A673 (cell line): ENCODE data around the gene LITAFD. TPM values are rescaled to one million over a fixed set of nuclear protein-coding genes. Genes with fewer than 3 reads are reported as not detected.
"Not testable (repeated sequence)": the region's sequence is repeated elsewhere in the genome, so short reads cannot be mapped to it uniquely, and the experiment has no call there.

Experiments
- BruUV-seq: library from RNA; stranded (reverse); fragments of 400-500 nt; replicated peaks from 2 replicates; lab custom pipeline; 2021; lab: Mats Ljungman, UMichigan
- CTCF ChIA-PET: fragments of 300-600 bp; sonication (Branson Sonifier 250); formaldehyde crosslinking; loops from one replicate; lab custom pipeline; 2022; ENCODE audit warnings: antibody characterized with exemption; lab: Charles Lee
- POLR2A ChIA-PET: fragments of 300-600 bp; sonication (Branson Sonifier 250); formaldehyde crosslinking; loops from one replicate; lab custom pipeline; 2022; ENCODE audit warnings: antibody characterized with exemption; ENCODE audit not compliant: low non-redundant PET; lab: Charles Lee
- DNase-seq: peaks from one replicate; pipeline ENCODE4 v3.0.0-alpha.2; 2015; ENCODE audit warnings: low spot score
- H3K27ac ChIP-seq: fragments of 200-600 bp; sonication (generic); 2 replicates; pipeline ENCODE4 v1.5.1; 2016; ENCODE audit warnings: mixed run types, low read depth, mild to moderate bottlenecking, mixed read lengths, antibody characterized with exemption, low read length; ENCODE audit not compliant: poor library complexity, severe bottlenecking
- H3K27me3 ChIP-seq: fragments of 200-600 bp; sonication (generic); replicated peaks from 2 replicates; pipeline ENCODE4 v1.6.1; 2017; ENCODE audit warnings: mixed run types, low read depth, mild to moderate bottlenecking, mixed read lengths, antibody characterized with exemption, low read length; ENCODE audit not compliant: insufficient read depth, poor library complexity
- H3K36me3 ChIP-seq: fragments of 200-600 bp; sonication (generic); 2 replicates; pipeline ENCODE4 v1.6.1; 2016; ENCODE audit warnings: mixed run types, mild to moderate bottlenecking, mixed read lengths, antibody characterized with exemption, low read length; ENCODE audit not compliant: insufficient read depth, poor library complexity, severe bottlenecking
- H3K4me1 ChIP-seq: fragments of 200-600 bp; sonication (generic); 2 replicates; pipeline ENCODE4 v1.6.1; 2017; ENCODE audit warnings: mixed run types, mild to moderate bottlenecking, mixed read lengths, antibody characterized with exemption, low read length; ENCODE audit not compliant: insufficient read depth, poor library complexity, severe bottlenecking
- H3K4me3 ChIP-seq: fragments of 200-600 bp; sonication (generic); 2 replicates; pipeline ENCODE4 v1.5.1; 2016; ENCODE audit warnings: low read depth, mixed run types, mild to moderate bottlenecking, mixed read lengths, low read length; ENCODE audit not compliant: poor library complexity, severe bottlenecking
- H3K9me3 ChIP-seq: fragments of 200-600 bp; sonication (generic); 2 replicates; pipeline ENCODE4 v1.6.1; 2016; ENCODE audit warnings: mixed run types, low read depth, mild to moderate bottlenecking, mixed read lengths, antibody characterized with exemption, low read length; ENCODE audit not compliant: poor library complexity, severe bottlenecking
- EZH2 ChIP-seq: fragments of 200-600 bp; sonication (generic); IDR thresholded peaks from 2 replicates; pipeline ENCODE4 v1.6.1; 2017; ENCODE audit warnings: borderline replicate concordance, low read depth, mild to moderate bottlenecking, mixed read lengths, antibody characterized with exemption, low read length; ENCODE audit not compliant: poor library complexity, severe bottlenecking
- intact Hi-C: fragments of 100-400 bp; cut with micrococcal nuclease; formaldehyde crosslinking; loops from one replicate; pipeline ENCODE4 v1.10.0; 2022; ENCODE audit not compliant: unreplicated experiment
- total RNA-seq: library from RNA; stranded (reverse); gene quantifications from 2 replicates; pipeline ENCODE4 v1.2.3, GENCODE V29; 2021
- TF ChIP-seq, protein P1 (sequence below): fragments of 300-800, 200-600 bp; sonication (generic); conservative IDR thresholded peaks from 2 replicates; pipeline ENCODE4 v1.5.1; 2017; ENCODE audit warnings: low read depth, mild to moderate bottlenecking, antibody characterized with exemption, low read length, moderate library complexity, mixed read lengths

Gene LITAFD
- total RNA-seq, 1 experiment from 2014 or later = not detected

DNA sequence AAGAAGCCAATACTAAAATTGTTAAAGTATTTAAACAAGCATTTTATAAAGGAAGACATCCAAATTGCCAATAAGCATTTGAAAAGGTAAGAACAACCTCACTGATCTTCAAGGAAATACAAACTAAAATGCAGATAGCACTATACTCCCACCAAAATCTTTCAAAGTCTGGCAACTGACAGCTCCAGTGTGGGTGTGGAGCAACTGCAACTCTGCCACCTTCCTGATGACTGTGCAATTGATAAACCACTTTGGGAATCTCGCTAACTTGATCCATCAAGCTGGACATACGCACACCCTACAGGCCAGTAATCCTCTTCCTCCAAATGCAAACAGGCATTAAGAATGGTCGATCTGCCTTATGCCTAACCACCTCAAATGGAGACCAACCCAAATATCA, 31.9 kb downstream of the LITAFD start:
- Histone ChIP-seq H3K27me3 (no peaks in the 10 kb centered on the region), H3K4me1 (no peaks in the 10 kb centered on the region), H3K27ac (peak overlapping the region; percentile 13), H3K4me3 (no peak overlapping the region), H3K9me3 (no peaks in the 10 kb centered on the region), H3K36me3 (peaks cover 97% of the 10 kb centered on the region)
- intact Hi-C loops = no loop called here
- ChIA-PET POLR2A (no interaction called here), CTCF (no interaction called here)
- TF ChIP-seq, protein P1, sequence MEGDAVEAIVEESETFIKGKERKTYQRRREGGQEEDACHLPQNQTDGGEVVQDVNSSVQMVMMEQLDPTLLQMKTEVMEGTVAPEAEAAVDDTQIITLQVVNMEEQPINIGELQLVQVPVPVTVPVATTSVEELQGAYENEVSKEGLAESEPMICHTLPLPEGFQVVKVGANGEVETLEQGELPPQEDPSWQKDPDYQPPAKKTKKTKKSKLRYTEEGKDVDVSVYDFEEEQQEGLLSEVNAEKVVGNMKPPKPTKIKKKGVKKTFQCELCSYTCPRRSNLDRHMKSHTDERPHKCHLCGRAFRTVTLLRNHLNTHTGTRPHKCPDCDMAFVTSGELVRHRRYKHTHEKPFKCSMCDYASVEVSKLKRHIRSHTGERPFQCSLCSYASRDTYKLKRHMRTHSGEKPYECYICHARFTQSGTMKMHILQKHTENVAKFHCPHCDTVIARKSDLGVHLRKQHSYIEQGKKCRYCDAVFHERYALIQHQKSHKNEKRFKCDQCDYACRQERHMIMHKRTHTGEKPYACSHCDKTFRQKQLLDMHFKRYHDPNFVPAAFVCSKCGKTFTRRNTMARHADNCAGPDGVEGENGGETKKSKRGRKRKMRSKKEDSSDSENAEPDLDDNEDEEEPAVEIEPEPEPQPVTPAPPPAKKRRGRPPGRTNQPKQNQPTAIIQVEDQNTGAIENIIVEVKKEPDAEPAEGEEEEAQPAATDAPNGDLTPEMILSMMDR = no peak
- TF ChIP-seq EZH2 = no peak
- no TSS peak for BruUV-seq
- no peak for DNase-seq

DNA sequence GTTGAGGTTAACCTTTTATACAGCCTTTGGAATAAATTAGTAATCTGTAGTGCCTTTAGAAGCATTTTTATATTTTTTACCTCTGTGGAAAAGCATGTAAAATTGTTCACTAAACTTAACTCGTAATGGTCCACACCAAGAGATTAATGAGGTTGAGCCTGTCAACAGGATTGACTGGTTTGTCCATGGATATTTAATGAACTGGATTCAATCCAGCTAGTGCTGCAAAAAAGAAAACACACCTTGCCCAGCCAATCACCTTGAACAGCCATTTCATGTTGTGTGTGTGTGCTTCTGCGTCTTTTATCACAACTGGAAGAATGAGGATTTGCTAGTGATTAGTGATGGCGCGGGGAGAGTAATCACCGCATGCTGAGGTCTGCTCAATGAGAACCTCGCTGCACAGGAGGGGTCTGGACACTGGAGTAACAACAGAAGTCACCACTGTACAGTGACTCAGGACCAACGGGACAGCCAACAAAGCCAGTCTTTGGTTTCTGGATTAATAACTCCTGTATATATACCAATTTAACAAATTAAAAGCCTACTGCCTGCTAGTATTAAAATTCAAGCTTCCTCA, 33.7 kb downstream of the LITAFD start:
- CTCF ChIA-PET = no interaction called here
- TF ChIP-seq, protein P1 = no peak
- no peak for TF ChIP-seq EZH2
- POLR2A ChIA-PET = interaction anchor here (0.6 kb wide), 1 partner anchor 339 kb away, joined by 4 read pairs; no protein-coding TSS in a partner anchor
- Histone ChIP-seq H3K4me1 (no peaks in the 10 kb centered on the region), H3K9me3 (no peaks in the 10 kb centered on the region), H3K27me3 (no peaks in the 10 kb centered on the region), H3K36me3 (peaks cover 98% of the 10 kb centered on the region), H3K27ac (no peak overlapping the region), H3K4me3 (no peak overlapping the region)
- no TSS peak for BruUV-seq
- no peak for DNase-seq
- intact Hi-C loops = no loop called here

DNA sequence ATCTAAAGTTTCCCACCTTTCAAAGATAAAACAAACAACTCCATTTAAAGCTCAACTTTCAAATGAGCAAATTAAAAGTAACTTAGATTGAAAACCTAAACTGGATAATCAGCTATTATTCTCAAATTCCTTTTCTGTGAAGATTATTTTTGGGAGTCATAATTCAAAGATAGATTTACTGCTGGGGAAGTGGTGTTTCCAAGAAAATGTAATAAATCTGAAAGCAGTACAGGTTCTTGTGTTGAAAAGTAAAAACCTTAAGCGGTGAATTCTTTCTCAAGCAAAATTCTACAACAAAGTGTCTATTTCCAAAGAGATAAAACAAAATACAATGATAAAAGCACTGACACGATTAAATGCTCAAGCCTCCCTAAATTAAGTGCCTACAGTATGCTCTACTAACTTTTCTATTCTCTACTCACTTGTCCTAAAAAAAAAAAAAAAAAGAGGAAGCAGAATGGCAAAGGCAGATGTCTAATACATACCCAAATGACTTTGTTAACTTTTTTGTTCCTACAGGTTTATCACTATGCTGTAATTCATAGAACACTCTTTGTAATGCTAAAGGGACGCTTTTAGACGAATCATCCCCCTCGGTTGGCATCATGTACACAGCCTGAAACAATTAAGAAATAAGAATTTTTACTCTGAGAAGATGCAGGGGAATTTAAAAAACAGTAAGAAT, 34.5 kb downstream of the LITAFD start:
- H3K9me3 ChIP-seq = no peaks in the 10 kb centered on the region
- POLR2A ChIA-PET = interaction anchor here (0.6 kb wide), 1 partner anchor 1065 kb away, joined by 4 read pairs; no protein-coding TSS in a partner anchor

DNA sequence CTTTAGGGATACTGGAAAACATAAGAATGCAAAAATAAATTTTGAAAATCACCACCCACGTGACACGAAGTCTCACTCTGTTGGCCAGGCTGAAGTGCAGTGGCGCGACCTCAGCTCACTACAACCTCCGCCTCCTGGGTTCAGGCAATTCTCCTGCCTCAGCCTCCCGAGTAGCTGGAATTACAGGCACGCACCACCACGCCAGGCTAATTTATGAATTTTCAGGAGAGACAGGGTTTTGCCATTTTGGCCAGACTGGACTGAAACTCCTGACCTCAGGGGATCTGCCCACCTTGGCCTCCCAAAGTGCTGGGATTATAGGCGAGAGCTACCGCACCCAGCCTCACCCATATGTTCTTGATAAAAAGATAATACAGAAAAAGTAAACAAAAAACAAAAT, 35.2 kb downstream of the LITAFD start:
- H3K36me3 ChIP-seq = peaks cover 97% of the 10 kb centered on the region

More for the DNA sequence above, 34.5 kb downstream of the LITAFD start:
- BruUV-seq = no TSS peak
- H3K4me3 ChIP-seq = no peak overlapping the region
- CTCF ChIA-PET = no interaction called here
- no peaks in the 10 kb centered on the region for H3K4me1 ChIP-seq
- H3K27me3 ChIP-seq = no peaks in the 10 kb centered on the region
- H3K36me3 ChIP-seq = peaks cover 97% of the 10 kb centered on the region
- H3K27ac ChIP-seq = no peak overlapping the region
- TF ChIP-seq, protein P1 = no peak
- TF ChIP-seq EZH2 = no peak
- DNase-seq = no peak
- intact Hi-C loops = no loop called here

More for the DNA sequence above, 35.2 kb downstream of the LITAFD start:
- H3K9me3 ChIP-seq, H3K4me1 ChIP-seq, H3K27me3 ChIP-seq, DNase-seq, H3K4me3 ChIP-seq, intact Hi-C loops, POLR2A ChIA-PET, CTCF ChIA-PET, BruUV-seq, H3K27ac ChIP-seq: not testable (repeated sequence)
